GM18870 (cell line): Measurements from ENCODE around the gene KRT72.

Experiments used
- ATAC-seq: cut with Tn5 transposase; IDR thresholded peaks from one replicate; pipeline ENCODE4 v1.9.1; 2021; ENCODE audit warnings: moderate library complexity; ENCODE audit not compliant: unreplicated experiment

KRT72 gene

DNA sequence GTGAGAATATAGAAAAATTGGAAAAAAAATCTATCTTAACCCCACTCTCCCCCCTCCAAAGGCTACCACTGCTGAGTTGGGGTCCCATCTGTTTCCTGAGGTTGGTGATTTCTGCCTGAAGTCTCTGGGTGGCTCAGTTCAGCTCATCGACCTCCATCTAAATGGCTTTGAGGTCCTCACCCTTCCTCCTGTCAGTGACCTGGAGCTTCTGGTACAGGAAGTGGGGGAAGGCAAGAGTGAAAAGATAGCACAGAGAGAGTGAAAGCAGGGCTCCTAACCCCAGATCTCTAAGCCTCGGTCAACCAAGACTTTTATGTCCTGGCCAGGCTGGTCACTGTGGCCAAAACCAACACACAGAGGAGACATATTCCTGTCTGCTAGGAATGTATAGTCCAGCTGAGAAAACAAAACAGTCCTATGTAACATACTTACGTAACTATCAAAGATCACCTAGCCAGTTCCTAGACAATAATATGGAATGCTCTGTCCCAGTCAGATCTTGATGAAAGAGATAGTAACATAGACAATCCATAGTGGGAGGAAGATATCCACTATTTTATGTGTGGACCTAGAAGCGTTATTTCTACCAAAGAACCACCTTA is 29.4 kb upstream of the KRT72 start:
- ATAC-seq, result no peak

DNA sequence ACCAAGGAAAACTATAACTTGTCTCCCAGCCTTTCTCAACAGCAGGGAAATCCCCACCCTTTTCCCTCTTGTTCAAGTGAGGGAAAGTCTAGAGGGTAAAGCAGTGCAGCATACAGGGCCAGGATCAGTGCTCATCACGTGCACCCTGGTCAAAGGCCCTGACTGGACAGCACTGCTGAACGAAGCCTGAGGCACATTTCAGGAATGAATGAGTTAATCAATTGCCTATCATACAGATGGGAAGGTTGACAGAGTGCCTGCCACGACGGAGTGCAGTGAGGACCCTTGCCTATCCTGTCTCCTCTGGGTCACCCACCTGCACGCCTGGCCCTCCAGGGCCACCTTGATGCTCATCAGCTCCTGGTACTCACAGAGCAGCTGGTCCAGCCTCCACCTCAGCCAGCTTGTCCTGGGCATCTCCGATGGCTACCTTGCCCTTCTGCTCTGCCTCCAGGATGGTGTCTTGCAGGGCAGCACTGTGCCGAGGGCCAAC is 28.8 kb upstream of the KRT72 start:
- no peak for ATAC-seq

DNA sequence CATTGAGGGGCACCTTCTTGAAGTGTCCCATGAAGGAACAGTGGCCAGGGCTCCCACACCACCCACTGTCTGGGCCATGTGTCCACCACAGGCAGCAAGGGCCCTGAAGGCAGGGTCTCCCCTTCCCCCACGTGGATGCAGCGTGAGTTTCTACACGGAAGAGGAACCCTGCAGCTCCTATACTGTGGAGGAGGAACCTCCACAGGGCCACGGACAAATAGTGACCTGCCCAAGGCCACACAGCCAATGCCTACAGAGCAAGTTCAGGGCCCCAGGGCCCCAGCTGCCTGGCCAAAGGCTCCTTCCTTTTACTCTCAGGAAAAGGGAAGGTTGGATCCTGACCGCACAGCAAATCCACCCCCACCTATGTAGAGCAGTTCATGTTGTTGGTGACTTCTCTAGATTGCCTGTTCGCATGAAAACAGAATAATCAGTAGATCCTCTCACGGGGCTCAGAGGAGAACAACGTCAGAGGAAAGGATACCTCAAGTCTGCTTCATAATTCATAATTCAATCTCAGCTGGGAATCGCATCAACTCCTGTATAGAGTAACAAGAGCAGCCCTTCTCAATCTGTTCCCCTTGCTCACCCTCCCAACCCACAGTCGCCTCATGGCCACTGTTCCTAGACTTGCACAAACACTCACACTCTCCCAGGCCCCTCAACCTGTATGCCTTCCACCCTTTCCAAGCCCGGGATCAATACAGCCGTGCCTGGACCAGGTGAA is 28.2 kb upstream of the KRT72 start:
- ATAC-seq, result no peak

DNA sequence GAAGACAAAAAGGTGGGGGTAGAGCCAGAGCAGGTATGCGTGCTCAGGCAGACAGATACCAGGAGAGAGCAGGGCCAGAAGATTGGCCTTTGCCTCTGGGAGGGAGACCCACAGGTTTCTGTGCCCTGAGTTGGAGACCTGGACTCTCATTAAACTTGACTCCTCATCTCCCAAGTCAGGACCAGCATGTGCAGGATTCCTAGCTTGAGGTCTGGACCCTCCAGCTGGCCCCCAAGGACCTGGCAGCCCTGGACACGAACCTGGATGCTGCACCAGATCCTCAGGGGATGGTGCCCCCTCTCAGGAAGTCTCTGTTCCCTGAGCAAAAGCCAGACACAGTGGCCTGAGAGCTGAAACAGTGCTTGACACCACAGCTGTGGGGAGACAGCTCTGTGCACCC is 27.6 kb upstream of the KRT72 start:
- no peak for ATAC-seq

DNA sequence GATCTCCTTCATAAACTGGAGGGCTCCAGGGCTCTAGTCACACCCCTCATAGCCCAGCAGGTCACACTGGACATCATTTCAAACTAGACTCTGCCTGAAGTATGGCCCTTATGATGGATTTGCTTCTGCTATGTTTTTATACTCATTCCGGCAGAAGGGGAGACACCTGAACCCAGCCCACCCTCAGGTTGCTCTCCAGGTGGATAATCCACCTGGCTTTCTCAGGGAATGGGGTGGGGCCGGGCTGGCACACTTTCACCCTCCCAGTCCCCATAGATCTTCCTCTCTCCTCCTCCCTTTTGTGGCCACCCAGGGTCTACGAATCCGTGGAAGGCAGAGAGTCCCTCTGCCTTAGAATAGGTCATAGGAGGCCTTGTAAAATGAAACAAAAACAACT is 26.8 kb upstream of the KRT72 start:
- ATAC-seq, result no peak

DNA sequence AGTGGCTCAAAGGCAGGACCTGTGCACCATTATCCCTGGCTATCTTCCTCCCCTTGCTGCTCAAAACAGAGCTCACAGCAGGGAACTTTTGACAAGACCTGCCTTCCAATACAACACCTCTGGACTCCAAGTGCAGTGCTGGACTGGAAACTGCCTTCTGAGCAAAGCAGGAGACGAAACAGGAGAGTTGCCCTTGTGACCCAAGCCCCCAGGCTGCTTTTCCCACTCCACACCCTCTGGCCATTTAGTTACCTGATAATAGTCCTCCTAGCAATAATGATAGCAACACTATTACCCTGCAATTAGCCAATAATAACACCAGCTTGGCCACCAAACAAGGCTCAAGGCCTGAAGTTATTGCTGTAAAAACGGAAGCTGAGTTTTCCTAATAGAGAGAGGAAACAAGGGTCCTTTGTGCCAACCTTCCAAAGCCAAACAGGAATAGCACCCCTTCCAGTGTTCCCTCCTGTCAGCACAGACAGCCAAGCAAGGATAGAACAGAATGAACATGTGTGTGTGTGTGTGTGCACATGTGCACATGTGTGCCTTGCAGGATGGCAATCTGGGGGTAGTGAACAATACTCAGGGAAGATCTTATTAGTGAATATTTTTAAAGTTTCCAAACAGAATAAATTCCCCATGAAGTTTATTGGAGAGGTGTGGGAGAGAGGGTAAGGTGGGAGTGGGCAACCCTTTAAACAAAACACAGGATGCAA is 26.3 kb upstream of the KRT72 start:
- no peak for ATAC-seq

DNA sequence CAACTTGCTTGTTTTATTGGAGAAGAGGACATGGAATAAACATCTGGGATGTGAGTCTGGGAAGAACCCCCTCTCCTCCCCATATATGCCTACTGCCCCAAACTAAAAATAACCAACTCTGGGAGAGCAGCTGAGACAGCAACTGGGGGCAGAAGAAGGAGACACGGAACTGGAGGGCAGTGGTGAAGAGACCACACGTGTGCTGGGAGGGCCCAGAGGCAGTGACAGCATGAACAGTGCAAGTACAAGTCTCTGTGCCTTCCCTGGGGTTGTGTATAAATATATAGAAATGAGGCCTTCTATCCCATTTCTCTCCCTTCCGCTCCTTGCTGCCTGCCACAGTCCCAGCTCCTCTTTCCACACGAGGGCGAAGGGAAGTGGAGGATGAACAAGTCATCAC is 21.1 kb upstream of the KRT72 start:
- no peak for ATAC-seq

DNA sequence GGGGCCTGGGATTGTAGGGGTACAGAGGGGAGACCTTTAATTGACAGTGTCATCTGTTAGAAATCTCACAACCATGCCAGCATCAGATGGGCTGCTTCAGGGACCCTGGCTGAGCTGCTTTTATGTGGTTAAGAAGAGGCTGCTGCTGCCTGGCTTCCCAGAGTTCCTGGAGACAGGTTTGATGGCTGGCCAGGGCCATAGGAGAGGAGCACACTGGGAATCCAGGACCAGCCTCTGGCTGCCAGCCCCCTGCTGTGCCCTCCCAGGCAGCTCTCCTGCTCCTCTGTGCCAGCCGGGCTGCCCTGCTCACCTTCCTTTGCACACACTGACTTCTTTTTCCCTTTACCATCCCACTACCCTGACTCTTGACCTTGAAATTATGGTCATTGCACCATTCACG is 17.6 kb upstream of the KRT72 start:
- ATAC-seq, result no peak

DNA sequence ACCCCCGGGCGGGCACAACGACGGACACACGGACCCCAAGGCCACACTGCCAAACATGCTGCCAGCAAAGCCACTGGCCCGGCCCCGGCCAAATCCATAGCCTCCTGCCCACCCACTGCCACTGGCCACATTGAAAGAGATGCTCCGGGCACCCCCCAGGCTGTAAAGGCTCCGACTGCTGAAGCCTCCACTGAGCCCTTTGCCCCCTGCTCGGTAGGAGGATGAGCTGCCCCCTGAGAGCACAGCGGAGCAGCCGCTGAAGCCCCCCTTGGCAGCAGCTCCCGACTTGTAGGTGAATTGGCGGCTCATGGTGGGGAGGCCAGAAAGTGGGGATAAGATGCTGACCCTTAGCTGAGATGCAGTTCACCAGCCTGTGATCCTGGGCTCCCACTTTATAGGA is 17.0 kb upstream of the KRT72 start, which contains the start of gene KRT73:
KRT73 (minus strand) TSS at position 344 of the 400 bp plus-strand sequence; CDS start at position 309, 35 bp downstream.
- no peak for ATAC-seq

DNA sequence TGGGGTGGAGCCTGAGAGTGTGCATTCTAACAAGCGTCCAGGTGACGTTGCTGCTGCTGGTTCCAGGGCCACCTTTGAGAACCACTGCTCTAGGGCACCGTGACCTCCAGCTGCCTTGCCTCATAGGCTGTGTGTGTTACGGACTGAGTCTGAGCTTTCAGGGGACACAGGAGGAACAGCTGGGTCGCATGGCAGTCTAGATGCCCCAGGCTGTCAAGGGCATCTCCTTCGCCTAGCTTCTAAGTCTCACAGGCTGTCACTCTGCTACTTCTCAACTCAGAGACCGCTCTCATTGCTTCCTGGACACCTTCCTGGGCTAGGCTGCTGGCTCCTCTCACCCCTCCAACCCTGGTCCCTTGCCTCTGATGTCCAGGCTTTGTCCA is 16.1 kb upstream of the KRT72 start:
- ATAC-seq, result no peak

DNA sequence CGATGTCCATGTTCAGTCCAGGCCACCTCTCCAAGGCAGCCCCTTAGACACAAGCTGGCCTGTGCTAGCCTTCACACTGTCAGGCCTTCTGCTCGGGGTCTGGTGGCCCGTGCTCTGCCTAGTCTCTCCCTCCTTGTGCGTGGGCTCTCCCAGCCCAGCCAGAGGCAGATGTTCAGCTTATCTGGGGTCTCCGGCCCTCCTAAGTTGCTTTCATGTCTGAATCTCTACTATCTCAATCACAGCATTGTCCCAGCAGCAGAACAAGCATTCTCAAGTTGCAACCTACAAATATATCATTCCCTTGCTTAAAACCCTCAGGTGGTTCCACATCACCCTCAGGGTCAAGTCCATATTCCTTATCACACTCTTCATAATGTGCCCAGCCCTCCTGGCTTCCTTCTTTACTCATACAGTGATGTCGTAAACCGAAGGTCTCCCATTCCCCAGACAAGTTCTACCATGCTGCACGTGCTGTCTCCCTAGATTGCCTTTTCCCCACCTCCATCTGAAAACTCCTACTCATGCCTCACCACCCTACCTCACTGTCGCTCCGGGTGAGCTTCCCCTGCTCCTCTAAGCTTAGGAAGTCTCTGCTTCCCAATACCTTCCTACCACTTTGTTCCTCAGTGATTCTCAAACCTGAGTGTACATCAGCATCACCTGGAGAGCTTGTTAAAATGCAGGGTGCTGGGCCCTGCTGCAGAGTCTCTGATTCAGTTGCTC is 15.6 kb upstream of the KRT72 start:
- ATAC-seq, result no peak

DNA sequence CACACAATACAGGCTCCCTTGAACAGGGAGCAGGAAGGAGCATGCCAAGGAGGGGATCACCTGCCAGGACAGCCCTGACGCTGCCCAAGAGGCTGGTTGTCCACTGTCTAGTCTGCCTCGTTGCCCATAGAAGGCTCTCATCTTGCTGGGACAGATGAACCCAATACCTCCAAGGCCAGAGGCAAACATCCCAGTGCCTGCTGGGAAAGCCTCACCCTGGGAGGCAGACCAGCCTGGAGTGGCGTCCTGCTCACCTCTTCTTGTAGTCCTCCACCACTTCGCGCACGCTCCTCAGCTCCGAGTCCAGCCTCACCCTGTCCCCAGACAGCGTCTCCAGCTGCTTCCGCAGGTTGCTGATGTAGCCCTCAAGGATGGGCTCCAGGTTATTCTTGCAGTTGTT is 14.6 kb upstream of the KRT72 start:
- no peak for ATAC-seq

DNA sequence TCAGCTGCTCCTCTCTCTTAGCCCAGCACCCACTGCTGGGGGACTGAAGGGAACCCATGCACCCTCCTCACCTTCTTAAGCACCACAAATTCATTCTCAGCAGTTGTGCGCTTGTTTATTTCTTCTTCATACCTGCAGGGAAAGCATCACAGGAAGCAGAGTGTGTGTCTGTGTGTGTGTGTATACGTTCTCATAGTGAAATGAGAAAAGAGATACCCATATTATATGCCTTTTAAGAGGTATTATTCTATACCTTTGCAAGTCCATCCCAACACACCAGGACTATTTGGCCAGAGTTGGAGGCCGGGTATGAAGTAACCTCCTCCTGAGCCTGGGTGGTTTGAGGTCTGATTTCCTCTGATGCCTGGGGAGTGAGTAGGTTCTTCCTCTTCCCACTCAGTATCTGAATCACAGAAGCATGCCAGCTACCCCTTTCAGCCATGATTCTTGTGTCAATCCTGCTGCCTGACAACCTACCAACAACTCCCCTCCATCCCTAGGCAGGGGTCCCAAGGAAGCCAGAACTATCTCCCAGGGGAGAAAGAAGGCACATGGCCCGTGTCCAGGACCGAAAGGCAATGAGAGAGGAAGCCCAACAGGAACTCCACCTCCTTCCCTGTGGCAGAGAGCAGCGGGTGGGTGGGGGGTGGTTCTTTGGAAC is 14.1 kb upstream of the KRT72 start:
- ATAC-seq, result no peak

DNA sequence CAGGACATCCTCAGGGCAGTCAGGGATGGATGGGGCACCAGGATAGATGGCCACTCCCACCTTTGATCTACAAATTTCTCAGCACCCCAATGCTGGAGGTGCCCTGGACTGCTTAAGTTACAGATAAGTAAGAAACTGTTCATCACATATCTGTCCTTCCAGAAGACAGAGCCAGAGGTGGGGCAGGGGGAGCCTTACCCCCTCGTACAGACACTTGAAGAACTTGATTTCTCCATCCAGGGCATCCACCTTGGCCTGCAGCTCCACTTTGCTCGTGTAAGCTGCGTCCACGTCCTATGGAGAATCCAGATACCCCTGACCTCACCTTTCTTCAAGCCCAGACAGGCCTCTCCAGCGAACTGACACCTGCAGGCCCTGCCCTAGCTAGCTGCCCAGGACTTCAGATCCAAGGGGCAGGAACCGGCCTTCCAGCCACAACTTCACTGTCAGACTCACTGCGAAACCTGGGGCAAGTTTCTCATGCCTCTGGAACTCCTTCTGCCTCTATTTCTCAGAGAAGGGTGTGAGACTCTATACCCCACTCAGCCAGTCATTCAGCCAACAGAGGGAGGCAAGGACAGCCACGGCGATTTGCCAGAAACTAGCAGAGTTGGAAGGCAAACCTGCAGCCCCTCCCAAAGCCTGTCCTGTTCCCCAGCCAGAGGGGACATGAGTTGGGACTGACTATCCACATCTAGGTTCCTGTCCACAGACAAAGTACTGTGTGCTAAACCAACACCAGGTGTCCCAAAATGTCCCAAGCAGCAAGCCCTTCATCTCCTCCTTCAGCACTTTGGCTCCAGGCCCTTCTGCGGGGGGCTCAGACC is 13.3 kb upstream of the KRT72 start:
- ATAC-seq, result no peak

DNA sequence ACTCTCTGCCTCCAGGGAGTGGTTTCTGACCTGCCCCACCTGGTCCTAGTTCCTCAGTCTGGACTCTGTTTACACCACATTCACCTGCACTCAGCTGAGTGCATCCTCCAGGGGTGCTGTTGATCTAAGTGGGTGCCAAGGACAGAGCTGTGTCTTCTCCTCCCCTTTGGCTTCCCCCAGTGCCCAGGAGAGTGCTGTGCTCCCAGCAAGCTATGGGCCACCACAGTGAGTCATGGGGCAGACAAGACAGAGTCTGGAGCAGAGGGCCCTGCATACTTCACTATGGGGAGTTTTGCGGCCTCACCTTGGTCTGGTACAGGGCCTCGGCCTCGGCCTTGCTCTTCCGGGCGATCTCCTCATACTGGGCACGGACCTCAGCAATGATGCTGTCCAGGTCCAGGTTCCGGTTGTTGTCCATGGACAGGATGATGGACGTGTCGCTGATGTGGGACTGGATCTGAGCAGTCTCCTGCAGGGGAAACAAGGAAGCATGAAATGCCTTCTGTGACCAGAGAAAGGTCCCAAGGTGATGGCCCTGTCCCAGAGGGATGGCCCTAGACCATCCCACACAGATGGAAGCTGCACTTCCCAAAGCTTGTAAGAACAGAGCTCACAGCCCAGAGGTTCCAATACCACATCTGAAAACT is 12.2 kb upstream of the KRT72 start:
- ATAC-seq, result no peak

DNA sequence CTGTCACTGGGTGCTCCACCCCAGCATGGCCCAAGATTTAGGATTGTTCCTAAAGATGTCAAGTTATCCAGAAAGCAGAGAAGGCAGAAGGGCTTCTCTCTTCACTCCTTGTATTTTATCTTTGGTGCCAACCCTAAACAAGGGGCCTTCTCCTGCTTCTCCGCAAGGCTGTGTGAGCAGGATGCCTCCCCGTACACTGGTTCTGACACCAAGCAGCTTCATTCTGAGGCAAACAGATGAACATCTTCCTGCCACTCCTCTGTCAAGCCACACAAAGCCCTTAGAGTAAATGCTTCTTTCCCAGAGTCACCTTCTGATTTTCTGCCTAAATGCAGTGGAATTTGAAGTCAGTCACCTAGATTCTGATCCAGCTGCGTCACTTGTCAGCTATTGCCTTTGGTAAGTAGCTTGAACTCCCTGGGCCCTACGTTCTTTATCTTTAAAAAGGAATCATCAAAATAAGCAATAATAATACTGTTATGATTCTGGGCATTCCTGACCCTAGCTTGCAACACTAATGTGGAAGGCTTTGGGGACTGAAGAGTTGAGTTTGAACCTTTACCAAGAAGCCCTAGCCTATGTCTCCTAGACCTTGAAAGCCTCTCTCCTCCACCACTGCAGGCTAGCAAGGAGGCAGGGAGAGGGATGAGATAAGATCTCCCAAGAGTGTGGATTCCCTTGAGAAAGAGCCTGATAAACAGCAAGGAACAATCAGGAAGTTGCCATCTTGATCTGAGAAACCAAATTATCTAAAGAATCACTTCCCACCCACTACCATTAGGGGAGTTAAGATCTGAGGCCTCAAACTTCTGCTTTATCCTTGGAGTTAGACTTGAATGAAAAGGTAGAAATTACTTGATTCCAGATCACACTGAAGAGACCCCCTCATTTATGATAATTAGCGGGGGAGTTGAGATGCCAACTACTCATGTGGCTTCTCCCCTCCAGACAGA is 11.4 kb upstream of the KRT72 start:
- no peak for ATAC-seq

DNA sequence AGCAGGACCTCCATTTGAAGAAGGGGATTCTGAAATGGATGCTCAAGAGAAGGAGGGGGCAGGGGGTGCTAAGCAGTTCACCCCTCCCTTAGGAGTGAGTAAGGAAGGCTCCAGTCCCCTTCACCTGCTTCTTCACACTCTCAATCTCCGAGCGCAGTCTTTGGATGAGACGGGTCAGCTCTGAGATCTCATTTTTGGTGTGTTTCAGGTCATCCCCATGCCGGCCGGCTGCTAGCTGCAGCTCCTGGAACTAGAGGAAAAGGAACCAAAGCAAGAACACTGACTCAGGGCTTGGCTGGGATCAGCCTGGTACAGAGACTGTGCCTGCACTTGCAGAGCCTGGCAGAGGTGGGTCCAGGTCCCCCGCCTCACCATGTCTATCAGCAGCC is 9.8 kb upstream of the KRT72 start:
- no peak for ATAC-seq

DNA sequence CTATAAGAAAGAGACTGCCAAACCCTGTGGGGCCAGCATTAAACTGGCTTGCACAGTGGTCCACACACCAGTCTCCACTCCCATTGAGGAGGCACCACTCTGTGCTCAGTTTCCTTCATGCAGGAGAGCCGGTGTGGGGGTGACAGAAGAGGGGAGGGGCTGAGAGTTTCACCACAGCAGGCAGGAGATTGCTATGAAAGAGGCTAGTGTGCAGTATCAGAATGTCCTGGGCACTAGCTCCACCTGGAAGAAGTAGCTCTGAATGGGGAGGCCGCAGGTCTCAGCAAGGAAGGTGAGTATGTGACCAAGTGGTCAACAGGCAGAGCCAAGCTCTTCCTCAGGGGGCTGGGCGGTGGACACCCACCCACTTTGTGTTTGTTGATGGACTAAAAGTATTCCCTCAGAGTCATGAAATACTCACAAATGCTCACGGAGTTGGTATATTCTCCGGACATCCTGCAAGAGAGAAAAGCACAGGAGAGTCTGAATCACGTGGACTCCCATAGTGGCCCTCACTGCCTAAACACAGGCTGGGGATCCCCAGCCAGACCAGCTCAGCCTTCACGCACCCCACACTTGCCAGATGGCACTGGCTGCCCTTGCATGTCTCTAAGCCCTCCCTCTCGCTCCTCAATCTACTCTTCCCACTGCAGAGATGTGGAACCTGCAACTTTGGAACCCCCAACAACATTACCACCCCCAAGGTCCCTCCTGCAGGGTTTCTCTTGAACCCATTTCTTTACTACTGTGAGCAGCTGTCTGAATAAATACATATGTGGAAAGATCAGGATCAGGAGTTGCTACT is 7.8 kb upstream of the KRT72 start:
- no peak for ATAC-seq
